HepG2 (cell line): ENCODE data around the gene DRG1.

Source experiments
- KDM3A ChIP-seq: IDR thresholded peaks from 2 replicates; pipeline ENCODE4 v1.6.1; 2018; ENCODE audit warnings: low read depth, missing compliant biosample characterization
- SRY ChIP-seq: sonication (generic); formaldehyde crosslinking; IDR thresholded peaks from 2 replicates; pipeline ENCODE4 v1.8.0; 2022; ENCODE audit warnings: mild to moderate bottlenecking, missing genetic modification reagents
- TF ChIP-seq, protein P1 (sequence below): sonication (generic); formaldehyde crosslinking; IDR thresholded peaks from 2 replicates; pipeline ENCODE4 v1.4.0; 2020; ENCODE audit warnings: missing genetic modification reagents, borderline replicate concordance
- TF ChIP-seq, protein P2 (sequence below): sonication (generic); formaldehyde crosslinking; IDR thresholded peaks from 2 replicates; pipeline ENCODE4 v1.5.0; 2020; ENCODE audit warnings: mild to moderate bottlenecking, missing genetic modification reagents, moderate library complexity

DNA sequence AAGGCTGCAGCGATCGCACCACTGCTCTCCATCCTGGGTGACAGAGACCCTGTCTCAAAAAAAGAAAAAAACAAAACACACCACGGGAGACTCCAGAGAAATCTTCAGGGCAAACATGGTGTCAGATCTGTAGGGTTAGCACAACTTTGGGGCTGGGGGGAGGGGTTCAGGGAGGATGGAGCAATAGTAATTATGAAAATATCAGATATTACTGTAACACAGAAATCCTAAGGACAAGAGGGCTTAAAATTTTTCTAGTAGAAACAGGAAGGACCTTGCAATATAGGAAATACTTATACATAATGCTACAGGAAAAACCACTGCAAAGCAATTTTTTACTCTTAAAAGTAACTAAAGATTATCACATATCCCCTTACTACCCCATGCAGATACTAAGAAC, 76.4 kb downstream of the DRG1 start:
- no peak for TF ChIP-seq KDM3A (CRISPR knock-in tag)
- TF ChIP-seq, protein P1, sequence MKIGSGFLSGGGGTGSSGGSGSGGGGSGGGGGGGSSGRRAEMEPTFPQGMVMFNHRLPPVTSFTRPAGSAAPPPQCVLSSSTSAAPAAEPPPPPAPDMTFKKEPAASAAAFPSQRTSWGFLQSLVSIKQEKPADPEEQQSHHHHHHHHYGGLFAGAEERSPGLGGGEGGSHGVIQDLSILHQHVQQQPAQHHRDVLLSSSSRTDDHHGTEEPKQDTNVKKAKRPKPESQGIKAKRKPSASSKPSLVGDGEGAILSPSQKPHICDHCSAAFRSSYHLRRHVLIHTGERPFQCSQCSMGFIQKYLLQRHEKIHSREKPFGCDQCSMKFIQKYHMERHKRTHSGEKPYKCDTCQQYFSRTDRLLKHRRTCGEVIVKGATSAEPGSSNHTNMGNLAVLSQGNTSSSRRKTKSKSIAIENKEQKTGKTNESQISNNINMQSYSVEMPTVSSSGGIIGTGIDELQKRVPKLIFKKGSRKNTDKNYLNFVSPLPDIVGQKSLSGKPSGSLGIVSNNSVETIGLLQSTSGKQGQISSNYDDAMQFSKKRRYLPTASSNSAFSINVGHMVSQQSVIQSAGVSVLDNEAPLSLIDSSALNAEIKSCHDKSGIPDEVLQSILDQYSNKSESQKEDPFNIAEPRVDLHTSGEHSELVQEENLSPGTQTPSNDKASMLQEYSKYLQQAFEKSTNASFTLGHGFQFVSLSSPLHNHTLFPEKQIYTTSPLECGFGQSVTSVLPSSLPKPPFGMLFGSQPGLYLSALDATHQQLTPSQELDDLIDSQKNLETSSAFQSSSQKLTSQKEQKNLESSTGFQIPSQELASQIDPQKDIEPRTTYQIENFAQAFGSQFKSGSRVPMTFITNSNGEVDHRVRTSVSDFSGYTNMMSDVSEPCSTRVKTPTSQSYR (CRISPR knock-in tag): no peak
- TF ChIP-seq, protein P2, sequence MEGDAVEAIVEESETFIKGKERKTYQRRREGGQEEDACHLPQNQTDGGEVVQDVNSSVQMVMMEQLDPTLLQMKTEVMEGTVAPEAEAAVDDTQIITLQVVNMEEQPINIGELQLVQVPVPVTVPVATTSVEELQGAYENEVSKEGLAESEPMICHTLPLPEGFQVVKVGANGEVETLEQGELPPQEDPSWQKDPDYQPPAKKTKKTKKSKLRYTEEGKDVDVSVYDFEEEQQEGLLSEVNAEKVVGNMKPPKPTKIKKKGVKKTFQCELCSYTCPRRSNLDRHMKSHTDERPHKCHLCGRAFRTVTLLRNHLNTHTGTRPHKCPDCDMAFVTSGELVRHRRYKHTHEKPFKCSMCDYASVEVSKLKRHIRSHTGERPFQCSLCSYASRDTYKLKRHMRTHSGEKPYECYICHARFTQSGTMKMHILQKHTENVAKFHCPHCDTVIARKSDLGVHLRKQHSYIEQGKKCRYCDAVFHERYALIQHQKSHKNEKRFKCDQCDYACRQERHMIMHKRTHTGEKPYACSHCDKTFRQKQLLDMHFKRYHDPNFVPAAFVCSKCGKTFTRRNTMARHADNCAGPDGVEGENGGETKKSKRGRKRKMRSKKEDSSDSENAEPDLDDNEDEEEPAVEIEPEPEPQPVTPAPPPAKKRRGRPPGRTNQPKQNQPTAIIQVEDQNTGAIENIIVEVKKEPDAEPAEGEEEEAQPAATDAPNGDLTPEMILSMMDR (CRISPR knock-in tag): no peak
- TF ChIP-seq SRY: no peak
